ENCODE measurements around the gene ESYT3. TPM values are rescaled to one million over a fixed set of nuclear protein-coding genes. Genes with fewer than 3 reads are reported as not detected.
A peak's percentile ranks its signal among the peaks of the same experiment; 100 is the strongest.

ESYT3 gene
- total RNA-seq, 1 donor from 2014 or later, result not detected

DNA sequence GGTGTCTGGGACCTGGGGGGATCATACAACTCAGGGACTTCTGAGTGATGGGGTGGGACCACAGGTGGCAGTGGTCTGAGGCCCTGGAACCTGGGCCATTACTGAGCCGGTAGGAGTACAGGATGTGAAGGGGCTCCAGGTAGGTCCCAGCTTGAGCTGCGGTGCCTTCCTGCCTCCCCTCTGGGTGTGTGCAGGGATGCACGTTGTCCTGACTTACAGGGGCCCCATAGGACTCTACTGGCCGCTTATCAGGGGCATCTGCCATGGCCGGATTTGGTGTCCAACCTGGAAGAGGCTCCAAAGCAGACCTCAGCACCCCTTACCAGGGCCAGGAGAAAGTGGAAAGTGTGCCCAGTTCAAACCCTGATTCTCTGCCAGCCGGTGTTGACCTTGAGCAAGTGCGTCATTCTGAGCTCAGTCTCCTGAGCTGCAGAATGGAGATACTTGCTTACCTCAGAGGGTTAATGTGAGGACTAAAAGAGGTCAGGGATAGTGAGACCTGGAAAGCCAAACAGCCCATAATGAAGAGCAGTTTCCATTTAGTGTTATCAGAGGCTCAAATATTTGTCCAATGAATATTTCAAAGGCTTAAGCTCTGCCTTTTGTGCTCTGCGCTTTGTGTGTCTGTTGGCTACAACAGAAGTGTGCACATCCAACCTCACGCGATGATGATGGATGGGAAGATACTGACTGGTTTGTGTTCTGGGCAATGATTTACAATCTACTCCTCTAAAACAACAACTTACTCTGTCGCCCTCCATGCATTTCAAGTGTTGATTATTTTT is 35.4 kb upstream of the ESYT3 start:
- Histone ChIP-seq H3K27me3 (no peaks in the 10 kb centered on the region), H3K4me3 (no peak overlapping the region), H3K36me3 (peaks cover 39 to 54% of the 10 kb centered on the region in 2 donors), H3K9me3 (no peaks in the 10 kb centered on the region), H3K4me1 (no peaks in the 10 kb centered on the region), H3K27ac (no peak overlapping the region)
- peak in 1 of 2 donors; percentile 44 for DNase-seq (ENCODE audit: low spot score in 2 of 2)
- TF ChIP-seq, protein P1, sequence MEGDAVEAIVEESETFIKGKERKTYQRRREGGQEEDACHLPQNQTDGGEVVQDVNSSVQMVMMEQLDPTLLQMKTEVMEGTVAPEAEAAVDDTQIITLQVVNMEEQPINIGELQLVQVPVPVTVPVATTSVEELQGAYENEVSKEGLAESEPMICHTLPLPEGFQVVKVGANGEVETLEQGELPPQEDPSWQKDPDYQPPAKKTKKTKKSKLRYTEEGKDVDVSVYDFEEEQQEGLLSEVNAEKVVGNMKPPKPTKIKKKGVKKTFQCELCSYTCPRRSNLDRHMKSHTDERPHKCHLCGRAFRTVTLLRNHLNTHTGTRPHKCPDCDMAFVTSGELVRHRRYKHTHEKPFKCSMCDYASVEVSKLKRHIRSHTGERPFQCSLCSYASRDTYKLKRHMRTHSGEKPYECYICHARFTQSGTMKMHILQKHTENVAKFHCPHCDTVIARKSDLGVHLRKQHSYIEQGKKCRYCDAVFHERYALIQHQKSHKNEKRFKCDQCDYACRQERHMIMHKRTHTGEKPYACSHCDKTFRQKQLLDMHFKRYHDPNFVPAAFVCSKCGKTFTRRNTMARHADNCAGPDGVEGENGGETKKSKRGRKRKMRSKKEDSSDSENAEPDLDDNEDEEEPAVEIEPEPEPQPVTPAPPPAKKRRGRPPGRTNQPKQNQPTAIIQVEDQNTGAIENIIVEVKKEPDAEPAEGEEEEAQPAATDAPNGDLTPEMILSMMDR (IDR thresholded peaks at IDR 0.05), result no peak
- intact Hi-C loops (cut with DNase I), result no loop called here

- H3K27ac ChIP-seq, result no peak overlapping the region
- H3K4me1 ChIP-seq, result no peaks in the 10 kb centered on the region
- H3K36me3 ChIP-seq, result peaks cover 46 to 62% of the 10 kb centered on the region in 2 donors
- no peak overlapping the region for H3K4me3 ChIP-seq
- TF ChIP-seq, protein P1 (IDR thresholded peaks at IDR 0.05), result no peak
- intact Hi-C loops (cut with DNase I), result no loop called here
- no peak for DNase-seq (ENCODE audit: low spot score in 2 of 2)
- no peaks in the 10 kb centered on the region for H3K9me3 ChIP-seq
- H3K27me3 ChIP-seq, result no peaks in the 10 kb centered on the region
These were observed 34.6 kb upstream of the ESYT3 start for GRCh38 chr3:138399766-138400165.

DNA sequence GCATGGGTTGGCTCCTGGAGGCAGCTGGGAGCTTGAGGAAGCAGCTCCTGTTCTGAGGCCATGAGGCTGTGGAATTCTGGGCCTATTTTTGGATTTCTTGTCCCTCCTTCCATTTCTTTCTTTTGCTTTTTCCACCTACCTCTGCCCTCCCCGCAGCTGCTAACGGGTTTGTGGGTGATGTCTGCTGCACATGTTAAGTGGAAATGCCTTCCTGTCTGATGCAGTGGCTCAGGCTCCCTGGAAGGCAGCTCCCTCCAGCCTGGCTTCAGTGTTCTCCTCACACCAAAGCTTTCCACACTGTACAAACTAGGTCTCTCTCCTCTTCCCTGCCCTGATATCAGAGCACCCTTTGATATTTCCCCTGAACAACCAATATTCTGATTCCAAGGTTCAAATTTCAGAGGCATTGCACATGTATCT is 33.8 kb upstream of the ESYT3 start:
- peaks cover 47 to 62% of the 10 kb centered on the region in 2 donors for H3K36me3 ChIP-seq
- no peak for DNase-seq (ENCODE audit: low spot score in 2 of 2)
- no peaks in the 10 kb centered on the region for H3K4me1 ChIP-seq
- H3K27me3 ChIP-seq, result no peaks in the 10 kb centered on the region
- TF ChIP-seq, protein P1 (IDR thresholded peaks at IDR 0.05), result no peak
- no peak overlapping the region for H3K4me3 ChIP-seq
- H3K27ac ChIP-seq, result no peak overlapping the region
- intact Hi-C loops (cut with DNase I), result no loop called here
- H3K9me3 ChIP-seq, result no peaks in the 10 kb centered on the region

- Histone ChIP-seq H3K27me3 (no peaks in the 10 kb centered on the region), H3K4me3 (no peak overlapping the region), H3K27ac (no peak overlapping the region), H3K36me3 (peaks cover 47 to 62% of the 10 kb centered on the region in 2 donors), H3K4me1 (no peaks in the 10 kb centered on the region), H3K9me3 (no peaks in the 10 kb centered on the region)
- TF ChIP-seq, protein P1 (IDR thresholded peaks at IDR 0.05), result no peak
- intact Hi-C loops (cut with DNase I), result no loop called here
- DNase-seq (ENCODE audit: low spot score in 2 of 2), result no peak
These were observed 32.6 kb upstream of the ESYT3 start for GRCh38 chr3:138401834-138402233.

DNA sequence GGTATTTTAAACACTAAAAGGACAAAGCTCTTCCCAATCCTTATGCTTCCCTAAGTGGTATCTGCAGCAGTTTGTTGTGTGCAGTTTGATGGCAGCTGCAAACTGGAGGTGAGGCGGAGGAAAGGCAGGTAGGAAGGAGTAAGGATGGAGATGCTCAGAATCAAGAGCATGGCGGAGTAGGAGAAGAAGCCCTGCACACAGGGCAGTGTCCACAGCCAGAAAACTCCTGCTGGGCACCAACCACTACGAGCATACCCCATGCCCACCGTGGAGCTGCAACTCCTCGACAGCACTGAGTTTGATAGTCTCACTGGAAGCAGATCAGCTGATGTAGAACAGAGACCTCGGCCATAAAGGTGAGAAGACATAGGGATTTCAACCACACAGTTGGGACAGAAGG is 30.3 kb upstream of the ESYT3 start:
- Histone ChIP-seq H3K4me1 (no peaks in the 10 kb centered on the region), H3K27me3 (no peaks in the 10 kb centered on the region), H3K4me3 (no peak overlapping the region), H3K9me3 (peaks cover 0 to 2% of the 10 kb centered on the region in 2 donors), H3K36me3 (peaks cover 36 to 55% of the 10 kb centered on the region in 2 donors), H3K27ac (no peak overlapping the region)
- intact Hi-C loops (cut with DNase I), result no loop called here
- TF ChIP-seq, protein P1 (IDR thresholded peaks at IDR 0.05), result no peak
- no peak for DNase-seq (ENCODE audit: low spot score in 2 of 2)
